Erythroblast (primary cell): Measurements from ENCODE around the gene PTPRN2.

ENCODE experiments used
- GATA1 ChIP-seq: IDR thresholded peaks from 2 replicates; pipeline ENCODE4 v1.6.1; 2011; ENCODE audit warnings: low read depth, mild to moderate bottlenecking, control low read depth, low read length, moderate library complexity
- POLR2A ChIP-seq: IDR thresholded peaks from 2 replicates; pipeline ENCODE4 v1.6.1; 2011; ENCODE audit warnings: mild to moderate bottlenecking, low read length

GRCh38 chr7:158560386-158560785, 27.2 kb downstream of the PTPRN2 start:
- TF ChIP-seq POLR2A, result no peak
- no peak for TF ChIP-seq GATA1
